Activated CD8-positive, alpha-beta memory T cell treated with anti-CD3 and anti-CD28 coated beads, Interleukin-2, amount 10 ng/mL, durations not matched to agents 7 days and 5 days (primary cell): ENCODE measurements around the gene TH. TPM values are rescaled to one million over a fixed set of nuclear protein-coding genes. Genes with fewer than 3 reads are reported as not detected.
A peak's percentile ranks its signal among the peaks of the same experiment; 100 is the strongest.

ENCODE experiments used
- ATAC-seq: fragments of 150-1000 bp; cut with Tn5 transposase; one replicate; pipeline ENCODE4 v1.10.0; 2021; ENCODE audit warnings: moderate library complexity
- CTCF ChIA-PET: fragments of 350-600 bp; sonication (Branson Sonifier 250); formaldehyde crosslinking; loops from one replicate; lab custom pipeline; 2021; ENCODE audit warnings: antibody characterized with exemption; lab: Charles Lee
- DNase-seq: peaks from one replicate; pipeline ENCODE4 v3.0.0-alpha.2; 2020
- H3K27ac Mint-ChIP-seq: one replicate; pipeline ENCODE4 v1.8.0; 2021; ENCODE audit warnings: mild to moderate bottlenecking, mixed read lengths
- H3K27me3 Mint-ChIP-seq: one replicate; pipeline ENCODE4 v1.8.0; 2021; ENCODE audit warnings: mixed read lengths
- H3K36me3 Mint-ChIP-seq: one replicate; pipeline ENCODE4 v1.8.0; 2021; ENCODE audit warnings: mild to moderate bottlenecking, mixed read lengths
- H3K4me1 Mint-ChIP-seq: one replicate; pipeline ENCODE4 v1.8.0; 2021; ENCODE audit warnings: mixed read lengths
- H3K4me3 Mint-ChIP-seq: one replicate; pipeline ENCODE4 v1.8.0; 2021; ENCODE audit warnings: mild to moderate bottlenecking, moderate library complexity, mixed read lengths
- H3K9me3 Mint-ChIP-seq: one replicate; pipeline ENCODE4 v1.8.0; 2022; ENCODE audit warnings: low read depth, mixed read lengths
- total RNA-seq, 2 experiments: library from RNA; stranded (reverse); gene quantifications; one replicate each; pipeline ENCODE4 v1.2.3, GENCODE V29; 2021

TH gene
- total RNA-seq, 2 experiments from 2014 or later: not detected

DNA sequence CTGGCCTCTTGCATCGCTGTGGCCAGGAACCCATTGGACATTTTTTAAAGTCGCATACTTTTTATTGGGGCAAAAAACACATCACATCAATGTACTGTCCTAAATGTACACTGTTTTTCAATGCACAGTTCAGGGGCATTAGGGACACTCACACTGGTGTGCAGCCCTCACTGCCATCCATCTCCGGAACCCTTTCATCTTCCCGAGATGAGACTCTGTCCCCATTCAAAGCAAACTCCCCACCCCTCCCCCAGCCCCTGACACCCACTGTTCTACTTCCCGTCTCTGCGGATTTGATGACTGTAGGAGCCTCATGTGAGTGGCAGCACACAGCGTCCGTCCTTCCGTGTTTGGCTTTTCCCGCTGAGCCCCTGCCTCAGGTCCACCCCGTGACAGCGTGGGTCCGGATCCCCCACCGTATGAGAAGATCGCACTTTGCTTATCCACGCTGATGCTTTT, 41.8 kb upstream of the TH start:
- ATAC-seq (peak; percentile 72), DNase-seq (peak; percentile 74)
- H3K36me3 Mint-ChIP-seq: no peaks in the 10 kb centered on the region
- H3K4me1 Mint-ChIP-seq: peaks cover 11% of the 10 kb centered on the region
- CTCF ChIA-PET: interaction anchor here (1.9 kb wide), 1 partner anchor 91 kb away, joined by 4 read pairs; no protein-coding TSS in a partner anchor
- H3K9me3 Mint-ChIP-seq: no peaks in the 10 kb centered on the region
- H3K27ac Mint-ChIP-seq: peak overlapping the region; percentile 77
- no peaks in the 10 kb centered on the region for H3K27me3 Mint-ChIP-seq
- peak overlapping the region; percentile 61 for H3K4me3 Mint-ChIP-seq

DNA sequence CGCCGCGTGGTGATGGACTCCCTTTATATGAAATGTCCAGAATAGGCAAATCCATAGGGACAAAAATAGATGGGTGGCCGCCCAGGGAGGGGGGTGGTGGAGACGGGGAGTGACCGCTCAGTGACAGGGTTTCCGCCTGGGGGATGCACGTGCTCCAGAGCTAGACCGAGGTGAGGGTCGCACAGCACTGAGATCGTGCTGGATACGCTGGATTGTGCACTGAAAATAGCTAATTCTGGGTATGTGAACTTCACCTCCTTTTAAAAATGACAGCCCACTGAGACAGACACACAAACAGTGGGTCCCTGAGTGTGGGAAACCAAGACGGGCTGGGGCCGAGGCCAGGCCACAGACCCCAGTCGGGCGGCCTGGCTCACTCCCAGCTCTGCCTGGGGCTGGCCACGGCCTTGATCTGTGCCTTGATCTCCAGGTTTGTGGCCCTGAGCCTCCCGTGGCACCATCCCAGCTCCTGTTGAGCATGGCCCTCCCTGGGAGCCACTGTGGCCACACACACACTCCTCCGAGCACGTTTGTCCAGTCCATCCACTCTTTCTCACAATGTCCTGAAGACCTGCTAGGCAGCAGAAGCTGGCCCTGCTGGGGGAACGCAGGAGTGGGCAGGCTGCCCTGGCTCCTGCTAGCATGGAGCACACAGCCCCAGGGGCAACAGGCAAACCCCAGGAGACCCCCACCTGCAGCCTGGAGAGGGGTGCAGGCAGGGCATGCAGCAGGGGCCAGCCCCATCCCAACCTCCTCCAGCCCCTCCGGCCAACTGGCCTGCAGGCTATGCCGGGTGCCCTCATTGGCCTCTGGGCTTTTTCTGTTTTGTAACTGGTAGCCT, 41.0 kb upstream of the TH start:
- Mint-ChIP-seq H3K9me3 (no peaks in the 10 kb centered on the region), H3K27ac (no peak overlapping the region), H3K27me3 (no peaks in the 10 kb centered on the region), H3K36me3 (no peaks in the 10 kb centered on the region), H3K4me1 (peaks cover 11% of the 10 kb centered on the region), H3K4me3 (no peak overlapping the region)
- DNase-seq (peak; percentile 19), ATAC-seq (no peak)
- CTCF ChIA-PET: interaction anchor here (0.9 to 1.9 kb wide), 3 partner anchors 87 to 208 kb away, joined by 3 to 5 read pairs (median 4); no protein-coding TSS in a partner anchor

DNA sequence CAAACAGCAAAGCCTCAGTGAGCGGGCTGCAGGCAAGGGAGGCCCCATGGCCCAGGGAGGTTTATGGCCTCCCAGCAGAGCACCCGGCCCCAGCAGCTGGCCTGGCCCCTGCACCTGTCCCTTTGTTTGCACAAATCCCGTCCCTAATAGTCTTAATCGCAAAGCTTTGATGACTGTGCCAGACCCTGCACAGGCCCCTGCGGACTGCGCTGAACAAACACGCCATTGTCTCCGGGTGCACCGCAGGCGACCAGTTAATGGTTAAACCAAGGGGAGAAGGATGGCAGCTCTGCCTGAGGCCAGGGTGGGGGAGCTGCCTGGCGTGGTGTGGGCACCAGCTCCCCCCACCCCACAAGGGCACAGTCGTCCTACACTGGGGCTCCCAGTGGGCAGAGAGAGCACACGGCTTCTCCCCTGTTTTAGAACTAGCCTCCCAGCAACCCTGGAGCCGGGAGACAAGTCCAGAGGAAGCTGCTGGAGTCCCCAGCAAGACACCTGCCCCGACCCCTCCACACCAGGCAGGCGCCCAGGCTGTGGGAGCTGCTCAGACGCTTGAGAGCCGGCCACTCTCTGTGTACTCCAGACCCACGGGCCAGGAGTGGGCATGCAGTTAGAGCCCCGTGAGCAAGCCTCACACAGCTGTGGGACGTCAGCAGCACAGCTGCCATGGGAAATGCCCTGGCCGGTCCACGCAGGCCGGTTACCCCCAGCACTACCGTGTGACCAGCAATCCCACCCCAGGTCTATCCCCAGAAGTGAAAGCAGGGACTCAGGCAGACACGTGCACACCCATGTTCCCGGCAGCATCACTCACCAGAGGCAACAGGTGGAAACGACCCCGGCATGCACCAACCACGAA, 39.7 kb upstream of the TH start:
- Mint-ChIP-seq H3K4me1 (peaks cover 11% of the 10 kb centered on the region), H3K27ac (no peak overlapping the region), H3K27me3 (no peaks in the 10 kb centered on the region), H3K36me3 (no peaks in the 10 kb centered on the region), H3K9me3 (no peaks in the 10 kb centered on the region), H3K4me3 (no peak overlapping the region)
- CTCF ChIA-PET: interaction anchor here (1.9 kb wide), 2 partner anchors 93 to 209 kb away, joined by 4 to 5 read pairs; no protein-coding TSS in a partner anchor
- no peak for ATAC-seq
- peak; percentile 33 for DNase-seq

DNA sequence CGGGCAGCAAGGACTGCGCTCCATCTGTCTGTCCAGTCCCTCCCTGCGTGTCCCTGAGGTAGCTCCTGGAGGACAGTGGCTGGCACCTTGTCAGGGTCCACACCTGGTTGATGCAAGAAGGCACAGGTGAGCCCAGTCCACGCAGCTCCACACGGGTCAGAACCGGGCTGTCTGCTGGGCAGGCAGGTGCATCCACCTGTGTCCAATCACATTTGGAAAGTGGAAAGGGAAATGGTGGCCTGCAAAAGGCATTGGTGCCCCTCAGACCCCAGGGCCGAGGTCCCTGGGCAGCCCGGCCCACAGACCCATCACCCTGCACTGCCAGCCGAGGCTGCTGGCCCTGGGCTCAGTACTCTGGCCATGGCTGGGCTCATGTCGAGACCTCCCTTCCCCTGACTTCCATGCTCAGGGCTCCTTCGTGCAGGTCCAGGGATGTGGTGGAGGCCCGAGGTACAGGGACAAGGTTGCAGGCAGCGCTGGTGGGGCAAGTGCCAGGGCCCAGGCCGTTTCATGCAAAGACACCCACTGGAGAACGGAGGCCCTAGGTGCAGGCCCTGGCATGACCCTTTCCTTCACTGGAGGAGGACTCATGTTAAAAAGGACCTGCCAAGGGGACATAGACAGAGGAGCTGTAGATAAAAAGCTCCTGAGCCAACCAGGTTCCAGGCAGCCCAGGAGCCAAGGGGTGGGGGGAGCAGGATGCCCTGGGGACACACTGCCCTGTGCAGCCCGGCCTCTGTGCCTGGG, 38.9 kb upstream of the TH start:
- H3K4me3 Mint-ChIP-seq: no peak overlapping the region
- CTCF ChIA-PET: no interaction called here
- no peaks in the 10 kb centered on the region for H3K27me3 Mint-ChIP-seq
- no peaks in the 10 kb centered on the region for H3K9me3 Mint-ChIP-seq
- H3K27ac Mint-ChIP-seq: no peak overlapping the region
- H3K4me1 Mint-ChIP-seq: peaks cover 11% of the 10 kb centered on the region
- H3K36me3 Mint-ChIP-seq: no peaks in the 10 kb centered on the region
- peak; percentile 32 for DNase-seq
- ATAC-seq: no peak

DNA sequence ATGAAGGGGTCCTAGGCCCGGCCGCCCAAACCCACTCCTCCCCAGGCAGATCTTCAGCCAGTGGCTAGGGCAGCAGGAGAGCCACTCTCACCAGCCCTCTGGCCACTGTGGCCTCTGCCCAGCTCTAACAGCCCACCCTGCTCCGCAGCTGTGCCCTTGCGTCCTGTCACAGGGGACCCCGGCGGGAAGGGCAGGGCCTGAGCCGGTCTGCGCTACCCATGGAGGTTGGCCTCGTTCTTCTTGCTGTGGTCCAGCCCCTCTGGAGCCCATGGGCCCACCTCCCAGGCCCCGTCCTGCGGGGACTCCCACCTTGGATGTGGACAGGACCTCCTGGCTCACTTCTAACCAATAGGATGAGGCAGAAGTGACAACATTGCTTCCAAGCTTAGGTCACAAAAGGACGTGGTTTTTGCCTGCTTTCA, 38.3 kb upstream of the TH start:
- CTCF ChIA-PET: no interaction called here
- Mint-ChIP-seq H3K27me3 (no peaks in the 10 kb centered on the region), H3K9me3 (no peaks in the 10 kb centered on the region), H3K27ac (no peak overlapping the region), H3K36me3 (no peaks in the 10 kb centered on the region), H3K4me3 (no peak overlapping the region), H3K4me1 (peaks cover 11% of the 10 kb centered on the region)
- DNase-seq (peak; percentile 27), ATAC-seq (no peak)

DNA sequence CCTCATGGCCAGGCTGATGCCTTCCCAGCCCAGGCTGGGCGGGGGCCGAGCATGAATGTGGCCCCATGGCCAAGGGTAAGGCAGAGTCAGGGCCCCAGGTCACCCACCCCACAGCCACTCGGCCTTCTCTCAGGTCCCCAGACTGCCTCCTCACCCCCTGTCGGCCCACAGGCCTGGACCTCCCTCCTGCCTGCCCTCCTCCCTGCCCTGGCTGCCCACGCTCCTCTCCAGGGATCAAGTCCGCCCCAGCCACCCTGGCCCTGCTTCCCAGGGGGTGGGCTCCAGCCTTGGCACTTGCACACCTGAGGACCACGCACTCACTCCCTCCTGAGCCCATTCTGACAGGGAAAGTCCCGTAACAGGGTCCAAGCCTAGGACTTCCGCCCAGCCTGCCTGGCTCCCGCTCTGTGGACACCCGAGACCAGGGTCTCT, 37.8 kb upstream of the TH start:
- H3K27ac Mint-ChIP-seq: no peak overlapping the region
- ATAC-seq: no peak
- peaks cover 11% of the 10 kb centered on the region for H3K4me1 Mint-ChIP-seq
- H3K36me3 Mint-ChIP-seq: no peaks in the 10 kb centered on the region
- DNase-seq: peak; percentile 36
- CTCF ChIA-PET: interaction anchor here (0.9 kb wide), 1 partner anchor 211 kb away, joined by 3 read pairs; no protein-coding TSS in a partner anchor
- H3K9me3 Mint-ChIP-seq: no peaks in the 10 kb centered on the region
- no peaks in the 10 kb centered on the region for H3K27me3 Mint-ChIP-seq
- no peak overlapping the region for H3K4me3 Mint-ChIP-seq

DNA sequence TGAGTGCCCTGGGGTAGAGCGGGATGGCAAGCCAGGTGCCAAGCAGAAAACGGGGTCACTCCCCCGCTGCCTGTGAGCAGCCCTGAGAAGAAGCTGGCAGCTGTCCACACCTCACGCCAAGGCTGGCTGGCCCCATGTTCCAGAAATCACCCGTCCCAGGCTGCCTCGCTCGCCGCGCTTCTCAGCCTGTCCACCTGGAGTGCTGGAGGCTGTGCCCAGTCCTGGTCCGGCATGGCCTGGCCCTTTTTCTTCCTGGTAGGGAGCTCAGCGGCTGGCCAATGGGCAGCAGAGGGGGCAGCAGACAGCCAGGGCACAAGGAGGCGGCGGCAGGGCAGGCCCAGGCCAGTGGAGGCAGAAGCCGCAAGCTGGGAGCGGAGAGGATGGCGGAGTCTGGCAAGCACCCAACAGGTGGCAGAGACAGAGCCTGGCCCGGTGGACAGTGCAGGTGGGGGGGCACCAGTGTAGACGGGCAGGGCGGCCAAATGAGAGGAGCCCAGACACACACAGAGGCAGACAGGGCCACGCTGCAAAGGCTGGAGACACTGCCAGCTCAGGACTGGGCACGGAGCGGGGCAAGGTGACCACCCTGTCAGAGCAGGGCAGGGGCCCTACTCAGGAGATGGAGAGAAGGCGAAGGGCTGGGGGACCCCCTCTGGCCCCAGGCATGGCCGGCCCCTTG, 37.2 kb upstream of the TH start:
- Mint-ChIP-seq H3K4me1 (peaks cover 7% of the 10 kb centered on the region), H3K9me3 (no peaks in the 10 kb centered on the region), H3K27ac (no peak overlapping the region), H3K36me3 (no peaks in the 10 kb centered on the region), H3K27me3 (no peaks in the 10 kb centered on the region), H3K4me3 (no peak overlapping the region)
- CTCF ChIA-PET: interaction anchor here (0.9 kb wide), 1 partner anchor 211 kb away, joined by 3 read pairs; no protein-coding TSS in a partner anchor
- DNase-seq: peak; percentile 35
- no peak for ATAC-seq

DNA sequence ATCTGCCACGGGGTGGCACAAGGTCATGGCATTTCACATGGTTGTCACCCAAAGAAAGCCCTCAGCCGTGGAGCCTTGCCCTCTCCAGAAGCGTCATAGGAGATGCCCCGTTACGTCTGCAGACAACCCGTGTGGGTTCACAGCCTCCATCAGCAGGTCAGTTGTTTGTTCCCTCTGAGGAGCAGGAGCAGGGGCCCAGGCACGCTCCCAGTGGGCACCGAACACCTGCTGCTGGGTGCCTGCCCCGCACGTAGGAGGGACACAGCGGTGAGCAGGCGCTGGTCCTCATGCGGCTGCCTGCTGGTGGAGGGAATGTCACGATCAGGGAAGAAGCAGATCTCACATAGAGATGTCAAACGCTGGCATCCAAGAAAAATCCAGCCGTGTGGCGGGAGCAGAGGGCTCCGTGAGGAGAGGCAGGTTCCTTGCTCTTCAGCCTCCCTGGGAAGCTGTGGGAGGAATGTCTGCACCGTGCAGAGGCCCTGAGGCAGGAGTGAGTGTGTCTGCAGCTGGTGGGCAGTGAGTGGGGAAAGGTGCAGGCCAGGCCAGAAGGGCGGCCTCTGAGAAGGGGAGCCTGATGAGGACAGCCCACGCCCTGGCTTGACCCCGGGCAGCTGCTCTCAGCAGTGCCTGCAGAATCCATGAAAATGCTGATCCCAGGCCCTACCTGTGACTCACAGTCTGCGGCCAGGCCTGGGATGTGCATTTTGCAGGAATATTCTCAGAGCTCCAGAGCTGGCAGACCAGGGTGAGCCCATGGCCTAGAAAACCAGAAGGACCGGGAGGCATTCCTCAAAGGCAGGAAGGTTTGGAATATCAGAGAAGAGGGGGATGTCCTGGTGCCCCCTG, 36.4 kb upstream of the TH start:
- Mint-ChIP-seq H3K4me1 (peaks cover 2% of the 10 kb centered on the region), H3K36me3 (no peaks in the 10 kb centered on the region), H3K27me3 (no peaks in the 10 kb centered on the region), H3K4me3 (no peak overlapping the region), H3K27ac (no peak overlapping the region), H3K9me3 (no peaks in the 10 kb centered on the region)
- CTCF ChIA-PET: interaction anchor here (0.7 to 0.9 kb wide), 3 partner anchors 97 to 212 kb away, joined by 3 read pairs; no protein-coding TSS in a partner anchor
- peak; percentile 36 for DNase-seq
- no peak for ATAC-seq

DNA sequence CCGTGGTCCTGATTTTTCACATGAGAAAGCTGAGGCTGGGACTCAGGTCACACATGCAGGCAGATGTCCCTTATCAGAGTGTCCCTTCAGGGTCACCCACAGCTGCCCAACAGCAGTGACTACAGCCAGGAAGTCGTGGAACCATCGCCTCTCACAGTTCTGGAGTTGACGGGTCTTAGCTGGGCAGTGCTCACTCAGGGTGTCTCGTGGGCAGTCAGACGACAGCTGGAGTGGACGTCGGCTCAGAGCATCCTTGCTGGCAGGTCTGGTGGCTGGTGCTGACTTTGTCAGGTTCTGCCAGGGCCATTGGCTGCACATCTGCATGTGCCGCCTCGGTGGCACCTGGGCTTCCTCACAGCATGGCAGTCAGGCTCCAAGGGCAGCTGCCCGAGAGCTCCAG, 35.6 kb upstream of the TH start:
- Mint-ChIP-seq H3K4me1 (peaks cover 1% of the 10 kb centered on the region), H3K27me3 (no peaks in the 10 kb centered on the region), H3K9me3 (no peaks in the 10 kb centered on the region), H3K27ac (no peak overlapping the region), H3K4me3 (no peak overlapping the region), H3K36me3 (no peaks in the 10 kb centered on the region)
- ATAC-seq (no peak), DNase-seq (peak; percentile 18)
- CTCF ChIA-PET: interaction anchor here (0.9 kb wide), 2 partner anchors 12 to 212 kb away, joined by 3 read pairs; no protein-coding TSS in a partner anchor

DNA sequence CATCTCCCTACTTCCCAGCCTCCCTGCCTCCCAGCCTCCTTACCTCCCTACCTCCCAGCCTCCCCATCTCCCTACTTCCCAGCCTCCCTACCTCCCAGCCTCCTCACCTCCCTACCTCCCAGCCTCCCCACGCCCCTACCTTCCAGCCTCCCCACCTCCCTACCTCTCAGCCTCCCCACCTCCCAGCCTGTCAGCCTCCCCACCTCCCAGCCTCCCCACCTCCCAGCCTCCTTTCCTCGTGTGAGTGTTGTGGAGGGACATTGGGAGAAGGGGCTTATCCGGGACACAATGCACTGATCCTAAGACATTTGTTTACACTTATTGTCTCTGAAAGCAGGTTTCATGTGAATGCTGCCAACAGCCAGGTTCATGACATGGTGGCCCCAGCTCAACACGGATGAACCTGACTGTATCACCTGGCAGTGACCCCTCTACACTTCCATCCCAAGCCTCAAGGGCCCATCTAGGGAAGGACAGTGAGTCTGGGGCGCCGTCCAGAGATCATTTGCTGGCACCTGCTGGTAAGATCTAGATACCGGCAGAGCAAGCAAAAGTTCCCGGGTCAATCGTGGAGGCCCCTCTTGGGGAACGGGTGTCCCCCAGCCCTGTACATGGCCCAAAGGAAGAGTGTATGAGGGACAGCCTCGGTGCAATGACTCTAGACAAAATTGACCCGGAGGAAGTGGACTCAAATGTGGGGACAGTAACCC, 34.5 kb upstream of the TH start:
- CTCF ChIA-PET: no interaction called here
- no peaks in the 10 kb centered on the region for H3K27me3 Mint-ChIP-seq
- DNase-seq (peak; percentile 33), ATAC-seq (no peak)
- H3K27ac Mint-ChIP-seq: no peak overlapping the region
- no peaks in the 10 kb centered on the region for H3K4me1 Mint-ChIP-seq
- H3K36me3 Mint-ChIP-seq: no peaks in the 10 kb centered on the region
- no peaks in the 10 kb centered on the region for H3K9me3 Mint-ChIP-seq
- no peak overlapping the region for H3K4me3 Mint-ChIP-seq

DNA sequence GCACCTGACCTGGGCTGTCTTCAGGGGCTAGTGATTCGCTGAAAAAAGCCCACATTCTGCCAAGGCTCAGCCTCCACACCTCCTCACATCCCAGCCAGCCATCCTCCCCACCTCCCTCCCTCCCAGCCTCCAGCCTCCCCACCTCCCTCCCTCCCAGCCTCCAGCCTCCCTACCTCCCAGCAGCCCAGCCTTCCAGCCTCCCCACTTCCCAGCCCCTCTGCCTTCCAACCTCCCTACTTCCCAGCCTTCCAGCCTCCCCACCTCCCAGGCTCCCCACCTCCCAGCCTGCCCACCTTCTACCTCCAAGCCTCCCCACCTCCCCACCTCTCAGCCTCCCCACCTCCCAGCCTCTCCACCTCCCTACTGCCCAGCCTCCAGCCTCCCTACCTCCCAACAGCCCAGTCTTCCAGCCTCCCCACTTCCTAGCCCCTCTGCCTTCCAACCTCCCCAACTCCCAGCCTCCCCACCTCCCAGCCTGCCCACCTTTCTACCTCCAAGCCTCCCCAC, 33.7 kb upstream of the TH start:
- no peak for ATAC-seq
- H3K9me3 Mint-ChIP-seq: no peaks in the 10 kb centered on the region
- no peaks in the 10 kb centered on the region for H3K27me3 Mint-ChIP-seq
- no peak overlapping the region for H3K4me3 Mint-ChIP-seq
- no peaks in the 10 kb centered on the region for H3K4me1 Mint-ChIP-seq
- DNase-seq: no peak
- CTCF ChIA-PET: no interaction called here
- no peak overlapping the region for H3K27ac Mint-ChIP-seq
- no peaks in the 10 kb centered on the region for H3K36me3 Mint-ChIP-seq
